Measurements from ENCODE around the gene LINC01488. TPM values are rescaled to one million over a fixed set of nuclear protein-coding genes. Genes with fewer than 3 reads are reported as not detected.

The LINC01488 gene
- total and polyA plus RNA-seq, 9 of the 15 experiments (the other 6 are each of a cell fraction or from before 2014, with no cell fraction given): not detected

- no peak for TF ChIP-seq HMGXB4 (CRISPR knock-in tag; IDR thresholded peaks at IDR 0.05)
- TF ChIP-seq FOS (IDR thresholded peaks at IDR 0.05; ENCODE audit: extremely low read depth, insufficient read length): peak; percentile 77
- TF ChIP-seq HOXB6 (CRISPR knock-in tag; IDR thresholded peaks at IDR 0.05; ENCODE audit: borderline replicate concordance): no peak
- peak; percentile 72; the same call in 1 of the 2 replicates for TF ChIP-seq NFRKB (IDR thresholded peaks at IDR 0.05; ENCODE audit: low read depth)
- 0 out of 2 replicates have a peak, but pooled peaks have one; percentile 27 for TF ChIP-seq ESRRB (CRISPR knock-in tag; IDR thresholded peaks at IDR 0.05; ENCODE audit: borderline replicate concordance)
- peak; percentile 82 for TF ChIP-seq MYC (IDR thresholded peaks at IDR 0.05; ENCODE audit: low read depth, low read length)
- no peak; the same call in 1 of the 2 replicates for TF ChIP-seq MYC (CRISPR knock-in tag; IDR thresholded peaks at IDR 0.05; ENCODE audit: borderline replicate concordance, low read depth)
- no peak for TF ChIP-seq PHB2 (IDR thresholded peaks at IDR 0.05; ENCODE audit: low read depth)
- no peak for TF ChIP-seq SAFB2 (IDR thresholded peaks at IDR 0.05; ENCODE audit: borderline replicate concordance, low read depth, low read length, severe bottlenecking)
- no peak for TF ChIP-seq GATAD2A (IDR thresholded peaks at IDR 0.05)
- no peak; the same call in 1 of the 2 replicates for TF ChIP-seq ARID1B (IDR thresholded peaks at IDR 0.05)
- no peak for TF ChIP-seq OTX1 (CRISPR knock-in tag; IDR thresholded peaks at IDR 0.05)
- 0 out of 2 replicates have a peak, but pooled peaks have one; percentile 18 for TF ChIP-seq SAFB (IDR thresholded peaks at IDR 0.05; ENCODE audit: borderline replicate concordance, low read depth, low read length)
- TF ChIP-seq CREM (IDR thresholded peaks at IDR 0.05; ENCODE audit: low read depth): no peak; the same call in 1 of the 2 replicates
- 0 out of 2 replicates have a peak, but pooled peaks have one; percentile 81 for TF ChIP-seq ATF6 (CRISPR knock-in tag; IDR thresholded peaks at IDR 0.05)
- 0 out of 2 replicates have a peak, but pooled peaks have one; percentile 31 for TF ChIP-seq TOE1 (IDR thresholded peaks at IDR 0.05; ENCODE audit: borderline replicate concordance)
- no peak for TF ChIP-seq TOE1 (CRISPR knock-in tag; IDR thresholded peaks at IDR 0.05; ENCODE audit: borderline replicate concordance, low read depth)
- TF ChIP-seq NR1H2 (CRISPR knock-in tag; IDR thresholded peaks at IDR 0.05): no peak; the same call in 1 of the 2 replicates
- no peak for TF ChIP-seq WHSC1 (IDR thresholded peaks at IDR 0.05; ENCODE audit: low read length)
- no peak for TF ChIP-seq KLF10 (CRISPR knock-in tag; IDR thresholded peaks at IDR 0.05)
- TF ChIP-seq IFI16 (CRISPR knock-in tag; IDR thresholded peaks at IDR 0.05): no peak
- no peak for TF ChIP-seq POLR2AphosphoS2 (IDR thresholded peaks at IDR 0.05; ENCODE audit: low read length)
- TF ChIP-seq KAT2B (IDR thresholded peaks at IDR 0.05; ENCODE audit: low read depth, low read length): no peak
- TF ChIP-seq GABPB1 (CRISPR knock-in tag; IDR thresholded peaks at IDR 0.05): peak; percentile 53
- TF ChIP-seq ZC3H8 (IDR thresholded peaks at IDR 0.05): no peak
- no peak for TF ChIP-seq SNRNP70 (optimal IDR thresholded peaks at IDR 0.05; ENCODE audit: low read depth, low read length)
These were observed 38.1 kb upstream of the LINC01488 start (continued) for GRCh38 chr11:69443138-69443967.

All from K562 (cell line).